GM18868 (cell line): Measurements from ENCODE around the gene RBMX.
"Not testable (repeated sequence)": the region's sequence is repeated elsewhere in the genome, so short reads cannot be mapped to it uniquely, and the experiment has no call there.

Experiments used
- ATAC-seq: cut with Tn5 transposase; IDR thresholded peaks from one replicate; pipeline ENCODE4 v1.9.1; 2021; ENCODE audit warnings: mild to moderate bottlenecking, moderate library complexity; ENCODE audit not compliant: unreplicated experiment

The RBMX gene

GRCh38 chrX:136880452-136881013, at the start of gene RBMX:
Gene RBMX (minus strand): TSS chrX:136880725. CDS start chrX:136879427, 1,298 bp downstream.
- peak; percentile 97 for ATAC-seq

GRCh38 chrX:136921438-136921837, 40.9 kb upstream of the RBMX start:
- not testable (repeated sequence) for ATAC-seq

DNA sequence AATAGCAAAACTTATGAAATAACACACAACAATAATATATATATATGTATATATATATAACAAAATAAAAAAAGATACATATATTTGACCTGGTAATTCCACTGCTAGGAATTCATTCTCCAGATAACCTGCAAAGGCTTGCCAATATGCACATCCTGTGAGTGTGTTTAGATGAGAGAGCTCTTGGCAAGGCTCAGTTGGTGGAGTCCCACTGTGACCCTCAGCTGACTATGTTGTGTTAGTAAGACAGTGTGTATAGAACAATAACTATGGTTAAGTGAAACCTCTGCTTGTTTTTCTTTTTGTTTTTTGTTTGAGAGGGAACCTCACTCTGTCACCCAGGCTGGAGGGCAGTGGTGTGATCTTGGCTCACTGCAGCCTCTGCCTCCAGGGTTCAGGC, 39.5 kb upstream of the RBMX start:
- no peak for ATAC-seq

- no peak for ATAC-seq
Observed at GRCh38 chrX:136916827-136917226, 36.3 kb upstream of the RBMX start.

GRCh38 chrX:136911661-136912060, 31.1 kb upstream of the RBMX start:
- not testable (repeated sequence) for ATAC-seq

- ATAC-seq, result no peak
Observed at GRCh38 chrX:136911253-136911652, 30.7 kb upstream of the RBMX start.

- no peak for ATAC-seq
Observed at GRCh38 chrX:136910565-136911035, 30.1 kb upstream of the RBMX start.

GRCh38 chrX:136909706-136910564, 29.4 kb upstream of the RBMX start:
- ATAC-seq, result peak; percentile 66

DNA sequence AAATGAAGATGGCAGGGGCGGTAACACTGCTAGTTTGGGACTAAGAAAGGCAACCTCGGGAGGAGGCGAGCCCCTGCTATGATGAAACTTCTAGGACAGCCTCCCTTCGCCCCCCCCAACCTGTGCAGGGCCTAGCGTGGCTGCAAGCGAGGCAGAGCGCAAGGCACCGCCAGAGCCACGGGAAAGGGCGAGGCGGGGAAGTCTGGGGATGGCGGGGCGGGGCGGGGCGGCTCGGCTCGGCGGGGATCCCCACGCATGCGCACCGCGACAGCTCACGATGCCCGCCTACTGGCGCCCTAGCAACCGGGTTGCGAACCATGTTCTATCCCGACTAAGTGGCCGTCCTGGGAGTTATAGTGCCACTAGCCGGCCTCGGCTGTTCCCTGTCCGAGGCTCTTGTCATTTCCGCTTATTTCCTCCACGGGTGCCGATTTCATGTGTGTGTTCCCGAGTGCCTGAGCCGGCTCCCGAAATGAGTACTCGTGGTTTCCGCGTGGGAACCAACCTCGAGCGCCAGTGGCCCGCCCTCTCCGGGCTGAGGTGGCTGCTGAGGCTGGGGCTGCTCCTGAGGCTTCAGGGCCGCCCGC, 28.7 kb upstream of the RBMX start:
- peak; percentile 70 for ATAC-seq

GRCh38 chrX:136907621-136908020, 27.1 kb upstream of the RBMX start:
- no peak for ATAC-seq

- ATAC-seq, result no peak
Observed at GRCh38 chrX:136906921-136907510, 26.5 kb upstream of the RBMX start.

DNA sequence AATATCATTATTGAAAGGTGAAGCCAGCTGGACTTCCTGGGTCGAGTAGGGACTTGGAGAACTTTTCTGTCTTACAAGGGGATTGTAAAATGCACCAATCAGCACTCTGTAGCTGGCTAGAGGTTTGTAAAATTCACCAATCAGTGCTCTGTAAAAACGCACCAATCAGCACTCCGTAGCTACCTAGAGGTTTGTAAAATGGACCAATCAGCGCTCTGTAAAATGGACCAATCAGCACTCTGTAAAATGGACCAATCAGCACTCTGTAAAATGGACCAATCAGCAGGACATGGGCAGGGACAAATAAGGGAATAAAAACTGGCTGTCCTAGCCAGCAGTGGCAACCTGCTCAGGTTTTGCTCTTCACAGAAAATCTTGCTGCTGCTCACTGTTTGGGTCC, 23.5 kb upstream of the RBMX start:
- not testable (repeated sequence) for ATAC-seq

- not testable (repeated sequence) for ATAC-seq
Observed at GRCh38 chrX:136900071-136900470, 19.5 kb upstream of the RBMX start.

GRCh38 chrX:136899221-136899620, 18.7 kb upstream of the RBMX start:
- ATAC-seq, result no peak

- not testable (repeated sequence) for ATAC-seq
Observed at GRCh38 chrX:136898752-136899151, 18.2 kb upstream of the RBMX start.

DNA sequence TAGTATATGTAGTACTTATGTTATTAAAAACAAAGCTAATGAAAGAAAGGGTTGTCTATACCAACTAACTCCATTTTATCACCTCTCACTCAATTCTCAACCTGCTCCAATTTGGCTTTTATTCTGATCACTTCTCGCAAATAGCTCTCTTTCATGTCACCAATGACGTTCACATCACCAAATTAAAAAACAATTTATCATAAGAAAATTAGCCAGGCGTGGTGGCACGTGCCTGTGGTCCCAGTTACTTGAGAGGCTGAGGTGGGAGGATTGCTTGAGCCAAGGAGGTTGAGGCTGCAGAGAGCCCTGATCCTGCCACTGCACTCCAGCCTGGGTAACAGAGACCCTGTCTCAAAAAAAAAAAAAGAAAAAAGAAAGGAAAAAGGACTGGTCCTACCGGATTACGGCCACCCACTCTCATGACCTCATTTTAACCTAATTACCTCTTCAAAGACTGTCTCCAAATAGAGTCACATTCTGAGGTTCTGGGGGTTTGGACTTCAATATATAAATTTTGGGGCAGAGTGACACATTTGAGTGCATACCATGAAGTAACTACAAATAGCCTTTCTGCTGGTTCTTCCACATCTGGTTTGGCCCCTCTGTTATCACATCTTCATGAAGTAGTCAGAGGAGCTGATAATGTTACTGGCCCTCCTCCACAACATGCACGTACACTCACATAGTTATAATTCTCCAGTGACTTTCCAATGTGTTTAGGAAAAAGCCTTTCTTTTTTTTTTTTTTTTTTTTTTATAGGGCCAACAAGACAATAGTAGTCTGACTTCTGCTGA, 15.8 kb upstream of the RBMX start:
- ATAC-seq, result no peak

GRCh38 chrX:136892412-136892811, 11.9 kb upstream of the RBMX start:
- ATAC-seq, result no peak

DNA sequence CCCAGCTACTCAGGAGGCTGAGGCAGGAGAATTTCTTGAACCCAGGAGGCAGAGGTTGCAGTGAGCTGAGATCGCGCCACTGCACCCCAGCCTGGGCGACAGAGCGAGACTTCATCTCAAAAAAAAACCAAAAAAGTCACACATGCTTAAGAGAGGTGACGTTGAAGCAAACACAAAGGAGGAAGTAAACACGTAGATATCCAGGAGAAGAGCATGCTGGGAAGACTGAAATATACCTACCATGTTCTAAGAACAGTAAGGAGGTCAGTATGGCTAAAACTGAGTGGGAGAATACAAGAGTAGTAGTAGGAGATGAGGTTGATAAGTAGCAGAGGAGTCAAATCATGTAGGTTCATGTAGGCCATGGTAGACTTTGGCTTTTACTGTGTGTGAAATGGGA, 10.1 kb upstream of the RBMX start:
- ATAC-seq, result not testable (repeated sequence)

DNA sequence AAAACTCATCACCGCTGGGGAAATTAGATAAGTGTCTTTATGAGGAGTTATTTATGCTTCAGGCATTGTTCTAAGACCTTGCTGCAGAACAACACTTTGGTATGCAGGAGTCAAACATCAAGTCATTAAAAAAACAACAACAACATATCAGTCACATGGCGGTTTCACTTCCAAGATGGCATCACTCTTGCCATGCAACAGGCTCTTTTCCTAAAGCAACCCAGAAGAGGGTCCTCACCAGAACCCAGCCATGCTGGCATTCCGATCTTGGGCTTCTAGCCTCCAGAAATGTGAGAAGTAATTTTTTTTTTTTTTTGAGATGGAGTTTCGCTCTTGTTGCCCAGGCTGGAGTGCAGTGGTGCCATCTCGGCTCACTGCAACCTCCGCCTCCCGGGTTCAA, 8.7 kb upstream of the RBMX start:
- no peak for ATAC-seq

DNA sequence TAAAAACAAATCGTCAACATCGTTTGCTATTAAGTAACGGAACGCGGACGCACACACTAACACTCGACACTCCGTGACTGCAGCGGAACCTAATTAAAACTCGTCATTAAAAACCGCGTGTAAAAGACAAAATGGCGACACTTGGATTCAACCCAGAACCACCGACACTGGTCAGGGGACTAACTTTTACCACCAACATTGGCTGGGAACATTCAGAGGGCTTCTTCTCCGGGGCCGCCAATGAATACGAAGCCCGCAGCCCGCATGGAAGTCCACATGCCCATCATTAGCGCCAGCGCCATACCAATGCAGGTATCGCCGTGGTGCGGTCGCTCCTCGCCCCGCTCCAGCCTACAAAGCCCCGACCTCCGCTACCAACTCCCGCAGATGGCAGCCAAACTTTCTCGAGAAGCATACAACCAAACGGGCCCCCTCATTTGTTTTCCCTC, 498 bp downstream of the RBMX start:
- peak; percentile 14 for ATAC-seq
